DMS153 treated with DMSO at 0.1 percent for 48 hours (cell line): Measurements from ENCODE around the gene SPOCK2.

Experiments used
- DNase-seq: peaks from one replicate; lab custom pipeline; 2025; ENCODE audit not compliant: unreplicated experiment; lab: John Stamatoyannopoulos, UW

SPOCK2 gene

DNA sequence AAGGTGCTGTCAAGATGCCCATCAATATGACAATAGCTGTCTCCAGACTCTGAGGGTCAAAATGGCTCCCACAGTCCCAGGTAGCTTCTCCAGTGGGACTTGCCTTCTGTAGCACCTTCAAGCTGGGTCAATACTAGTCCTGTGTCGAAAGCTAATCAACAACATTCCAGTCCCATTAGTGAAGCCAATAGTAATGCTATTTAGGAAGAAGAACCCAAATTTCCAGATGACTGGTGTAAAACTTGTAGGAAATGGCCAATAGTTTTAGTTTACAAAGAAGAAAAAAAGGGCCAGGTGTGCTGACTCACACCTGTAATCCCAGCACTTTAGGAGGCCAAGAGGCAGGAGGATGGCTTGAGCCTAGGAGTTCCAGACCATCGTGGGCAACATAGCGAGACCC lies 2.0 kb upstream of the SPOCK2 start:
- no peak for DNase-seq

DNA sequence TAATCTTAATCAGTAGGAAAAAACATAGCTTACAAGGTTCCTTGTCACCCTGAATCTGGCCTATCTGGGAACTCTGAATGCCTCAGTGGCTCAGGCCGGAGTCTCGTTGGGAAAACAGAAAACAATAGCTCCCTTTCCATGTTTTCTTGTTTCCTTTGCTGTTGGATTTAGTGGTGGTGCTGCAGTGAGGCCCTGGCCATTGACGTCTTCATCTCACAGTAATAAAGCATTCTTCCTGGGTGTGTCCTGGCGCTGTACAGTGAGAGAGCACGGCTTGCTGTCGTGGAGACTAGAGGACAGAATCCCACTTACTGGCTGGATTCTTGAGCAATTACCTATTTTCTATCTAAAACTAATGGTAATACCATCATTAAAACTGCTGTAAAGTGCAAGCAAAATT lies 1.3 kb upstream of the SPOCK2 start:
- peak; percentile 17 for DNase-seq

DNA sequence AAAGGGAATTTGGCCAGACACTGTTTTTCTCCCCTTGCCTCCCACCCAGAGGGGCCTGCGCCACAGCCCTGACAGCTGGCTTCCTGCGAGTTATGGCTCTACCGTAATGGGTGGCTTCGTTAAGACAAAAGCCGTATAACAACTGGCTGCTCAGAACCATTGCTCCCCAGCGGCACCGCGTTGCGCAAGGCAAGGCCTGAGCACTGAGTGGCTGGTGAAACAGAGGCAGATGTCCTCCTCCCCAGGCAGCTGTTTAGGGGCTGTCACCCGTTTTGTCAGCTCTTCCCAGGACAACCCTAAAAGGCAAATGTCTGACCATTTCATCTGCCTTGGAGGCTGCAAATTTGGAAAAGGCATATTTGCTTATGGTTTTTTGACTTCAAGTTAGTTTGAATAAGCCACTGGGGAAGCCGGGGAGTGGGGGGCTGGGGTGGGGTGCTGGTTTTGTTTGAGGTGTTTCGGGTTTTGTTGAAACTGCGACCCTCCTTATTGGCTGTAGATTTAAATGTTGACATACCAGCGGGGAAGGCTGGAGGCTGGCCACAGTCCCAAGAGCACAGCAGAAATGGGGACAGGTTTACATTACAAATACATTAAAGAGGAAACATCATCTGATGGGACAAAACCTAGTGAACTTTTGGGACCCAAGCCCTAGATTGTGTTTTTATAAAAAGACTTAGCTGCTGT lies 681 bp upstream of the SPOCK2 start:
- DNase-seq = no peak

DNA sequence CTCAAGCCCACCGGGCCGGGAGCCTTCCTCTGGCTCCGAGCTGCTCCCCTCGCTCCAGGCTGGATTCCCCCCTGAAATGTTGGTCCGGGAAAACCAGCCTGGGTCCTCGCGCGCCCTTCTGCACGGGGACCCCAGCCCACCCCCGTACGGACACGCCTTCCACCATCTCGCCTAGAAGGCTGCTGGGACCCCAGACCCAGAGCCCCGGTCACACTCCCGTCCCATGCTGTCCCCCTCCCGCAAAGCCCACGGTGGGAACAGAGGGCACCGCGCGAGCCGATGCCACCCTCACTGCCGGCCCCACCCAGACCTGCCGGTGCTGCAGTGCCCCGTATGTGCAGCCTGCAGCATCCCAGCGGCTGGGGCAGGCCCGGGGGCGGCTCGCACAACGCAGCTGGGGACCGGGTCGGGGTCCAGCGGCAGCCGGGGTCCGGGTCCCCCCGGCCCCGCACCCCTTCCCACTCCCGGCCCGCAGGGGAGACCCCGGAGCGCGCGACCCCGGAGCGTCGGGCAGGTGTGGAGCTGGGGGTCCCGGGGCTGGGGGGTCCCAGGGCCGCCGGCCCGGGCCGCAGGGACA lies 871 bp downstream of the SPOCK2 start:
- DNase-seq = no peak

DNA sequence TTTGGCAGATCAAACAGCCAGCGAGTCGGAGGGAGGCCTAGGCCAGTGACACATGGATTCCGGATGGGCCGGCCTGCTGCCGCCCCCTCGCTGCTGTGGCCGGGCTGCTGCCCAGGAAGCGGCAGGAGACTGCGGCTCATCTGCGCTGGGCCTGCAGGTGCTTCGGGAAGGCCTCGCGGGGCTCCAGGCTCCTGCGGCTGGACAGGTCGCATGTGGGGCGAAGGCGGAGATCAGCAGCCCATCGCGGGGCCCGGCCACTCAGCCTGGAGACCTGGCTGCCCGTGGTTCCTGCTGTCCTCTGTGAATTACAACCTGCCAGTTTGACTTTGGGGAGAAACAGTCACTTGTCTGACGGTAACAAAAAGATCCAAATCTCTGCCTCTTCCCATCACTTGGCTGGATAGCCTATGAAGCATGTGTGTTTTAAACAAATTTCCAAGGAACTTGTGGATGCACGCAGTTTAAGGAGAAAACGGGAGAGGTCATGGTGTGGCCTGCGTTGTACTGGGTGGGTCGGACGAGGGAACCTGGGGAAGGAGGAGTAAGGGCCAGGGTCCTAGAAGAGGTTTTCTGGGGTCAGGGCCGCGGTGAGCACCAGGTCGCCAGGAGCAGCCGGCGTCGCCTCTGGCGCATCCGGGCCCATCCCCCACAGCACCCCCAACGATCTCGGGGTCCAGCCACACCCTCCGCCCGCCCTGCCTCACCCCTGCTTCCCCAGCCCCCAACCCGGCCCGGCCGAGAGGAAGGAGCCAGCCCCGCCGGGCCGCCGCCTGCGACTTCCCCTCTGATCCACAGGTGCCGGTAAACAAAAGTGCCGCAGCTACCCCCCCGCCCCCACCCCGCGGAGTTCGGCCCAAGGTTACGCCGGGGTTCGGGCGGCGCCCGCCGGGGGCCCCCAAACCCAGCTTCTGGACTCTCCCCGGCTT lies 1.6 kb downstream of the SPOCK2 start:
- no peak for DNase-seq

DNA sequence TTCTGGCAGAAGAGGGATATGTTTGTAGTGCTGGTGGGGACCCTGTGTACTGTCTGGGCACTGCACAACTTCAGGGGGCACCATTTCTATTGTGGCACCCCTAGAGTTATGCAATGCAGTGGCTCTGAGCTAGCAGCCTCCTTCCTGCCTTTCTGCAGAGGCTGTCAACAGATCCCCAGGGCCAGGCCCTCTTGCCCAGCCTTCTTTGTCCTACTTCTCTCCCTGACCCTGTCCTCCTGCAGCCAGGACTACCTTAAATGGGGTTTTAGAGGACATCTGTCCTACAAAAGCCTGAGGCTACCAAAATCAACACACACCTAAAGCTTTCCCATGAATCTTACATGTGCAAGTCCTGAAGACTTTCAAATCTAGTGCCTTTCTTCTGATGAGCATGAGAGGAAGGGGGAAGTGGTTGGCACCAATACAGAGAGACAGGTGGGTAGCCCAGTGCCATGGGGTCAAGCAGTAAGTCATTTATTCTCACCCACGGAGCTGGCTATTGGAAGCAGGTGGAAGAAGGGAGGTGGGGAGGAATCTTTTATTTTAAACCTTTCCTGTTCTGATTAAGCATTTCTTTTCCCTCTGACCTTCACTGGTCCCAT lies 2.4 kb downstream of the SPOCK2 start:
- DNase-seq = no peak

DNA sequence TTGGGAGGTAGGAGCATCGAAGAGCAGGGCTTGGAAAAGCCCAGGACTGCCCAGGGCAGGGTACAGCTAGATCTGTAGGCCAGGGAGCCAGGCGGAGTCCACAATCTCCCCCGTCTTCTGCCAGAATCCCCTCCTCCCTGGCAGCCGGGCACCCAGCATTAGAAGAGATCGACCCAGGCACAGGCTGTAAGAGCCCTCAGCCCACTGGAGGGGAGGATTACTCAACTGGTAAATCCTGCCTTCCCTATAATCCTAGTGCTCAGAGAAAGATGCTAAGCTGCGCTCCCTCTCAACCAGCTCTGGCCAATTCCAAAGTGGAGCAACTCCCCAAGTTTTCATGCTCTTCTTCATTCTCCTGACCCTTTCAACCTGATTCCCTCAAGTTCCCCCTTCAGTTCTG lies 3.2 kb downstream of the SPOCK2 start:
- no peak for DNase-seq

DNA sequence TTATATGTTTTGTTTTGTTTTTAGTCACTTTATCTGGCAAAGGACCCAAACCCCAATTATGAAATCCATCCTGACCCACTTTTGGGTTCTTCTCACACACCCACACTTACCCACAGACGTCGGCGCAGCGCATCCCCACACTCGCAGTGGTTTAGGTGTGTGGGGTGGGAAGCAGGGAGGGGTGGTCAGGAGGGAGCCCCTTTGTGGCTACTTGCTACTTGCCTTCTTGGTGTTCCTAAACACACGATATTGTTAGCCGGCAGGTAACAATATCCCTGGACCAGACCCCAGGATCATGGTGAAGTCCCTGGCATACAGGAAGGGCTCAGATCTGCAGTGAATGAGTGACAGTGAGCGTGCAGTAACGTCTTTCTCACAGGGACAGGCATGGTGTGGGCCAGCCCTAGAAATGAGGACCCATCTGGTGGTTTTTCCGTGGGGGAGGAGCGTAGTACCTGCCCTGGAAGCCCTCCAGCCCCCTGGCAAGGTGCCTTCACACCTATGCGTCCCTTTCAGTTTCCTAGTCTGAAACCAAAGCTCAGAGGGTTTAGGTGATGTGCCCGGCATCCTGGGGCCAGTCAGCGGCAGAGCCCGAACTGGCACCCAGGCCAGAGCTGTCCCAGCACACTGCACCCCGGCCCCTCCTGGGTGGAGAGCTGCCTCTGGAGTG lies 4.4 kb downstream of the SPOCK2 start:
- DNase-seq = no peak

DNA sequence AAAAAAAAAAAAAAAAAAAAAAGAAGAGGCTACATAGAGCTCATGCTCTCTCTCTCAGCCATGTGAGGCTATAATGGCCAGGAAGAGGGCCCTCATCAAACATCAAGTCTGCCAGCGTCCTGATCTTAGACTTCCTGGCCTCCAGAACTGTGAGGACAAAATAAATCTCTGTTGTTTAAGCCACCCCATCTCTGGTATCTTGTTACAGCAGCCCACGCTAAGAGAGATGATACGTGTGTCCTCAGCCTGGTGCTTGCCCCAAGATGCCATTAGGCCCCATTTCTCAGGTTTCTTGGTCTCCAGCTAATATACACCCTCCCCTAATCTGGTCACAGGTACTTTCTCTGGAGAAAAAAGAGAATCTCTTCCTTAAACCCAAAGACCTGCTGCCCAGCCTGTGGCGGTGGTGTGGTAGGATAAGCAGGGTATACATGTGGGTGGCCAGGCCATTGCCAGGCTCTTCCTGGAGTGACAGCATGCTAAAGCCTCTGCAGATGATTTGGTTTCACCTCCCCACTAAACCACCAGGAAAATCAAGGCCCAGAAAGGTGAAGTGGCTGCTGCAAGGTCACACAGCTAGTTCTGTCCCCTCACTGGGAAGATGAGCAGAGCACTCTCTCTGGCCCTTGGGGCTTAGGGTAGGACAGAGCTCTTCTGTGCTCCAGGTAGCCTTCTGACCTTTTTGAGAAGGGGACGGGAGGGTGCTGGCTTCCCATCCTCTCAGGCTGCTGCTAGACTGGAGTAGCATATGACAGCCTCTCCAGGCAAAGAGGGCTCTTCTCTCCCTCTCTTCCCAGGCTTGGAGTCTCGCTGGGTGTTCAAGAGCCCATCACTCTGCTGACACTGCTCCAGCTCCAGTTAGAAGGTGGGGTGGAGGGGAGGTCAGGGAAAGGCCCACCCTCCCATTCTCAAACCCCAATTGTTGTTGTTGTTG lies 5.2 kb downstream of the SPOCK2 start:
- no peak for DNase-seq

DNA sequence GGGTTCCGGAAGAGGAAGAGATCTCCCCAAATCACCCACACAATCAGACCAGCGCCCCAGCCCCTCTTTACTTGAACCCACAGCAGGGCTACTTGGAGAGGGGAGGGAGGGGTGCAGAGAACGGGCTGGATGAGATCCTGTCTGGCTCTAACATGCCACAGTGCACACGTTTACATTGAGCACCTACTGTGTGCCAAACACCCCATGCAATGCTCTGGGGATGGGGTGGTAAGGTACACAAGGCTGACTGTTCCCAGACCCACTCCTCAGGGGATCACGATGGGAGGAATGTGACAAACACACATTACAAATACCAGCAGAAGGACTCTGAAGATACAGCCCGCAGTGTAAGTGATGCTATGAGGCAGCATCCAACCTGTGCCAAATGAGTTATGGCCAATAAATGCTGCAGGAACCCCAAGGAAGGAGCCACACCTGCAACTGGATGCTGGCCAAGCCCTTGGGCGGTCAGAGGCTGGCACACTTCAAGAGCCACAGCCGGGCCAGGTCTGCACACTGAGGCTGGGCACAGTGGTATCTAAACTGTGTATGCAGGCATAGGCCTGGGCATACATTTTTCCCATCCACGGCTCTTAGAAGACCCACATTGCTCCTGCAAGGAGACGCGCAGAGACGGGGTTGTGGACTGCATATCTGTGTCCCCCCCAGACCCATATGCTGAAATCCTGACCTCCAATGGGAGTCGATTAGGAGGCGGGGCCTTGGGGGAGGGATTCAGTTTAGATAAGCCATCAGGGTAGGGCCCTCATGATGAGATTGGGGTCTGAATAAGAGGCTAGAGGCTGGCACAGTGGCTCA lies 6.4 kb downstream of the SPOCK2 start:
- DNase-seq = no peak

DNA sequence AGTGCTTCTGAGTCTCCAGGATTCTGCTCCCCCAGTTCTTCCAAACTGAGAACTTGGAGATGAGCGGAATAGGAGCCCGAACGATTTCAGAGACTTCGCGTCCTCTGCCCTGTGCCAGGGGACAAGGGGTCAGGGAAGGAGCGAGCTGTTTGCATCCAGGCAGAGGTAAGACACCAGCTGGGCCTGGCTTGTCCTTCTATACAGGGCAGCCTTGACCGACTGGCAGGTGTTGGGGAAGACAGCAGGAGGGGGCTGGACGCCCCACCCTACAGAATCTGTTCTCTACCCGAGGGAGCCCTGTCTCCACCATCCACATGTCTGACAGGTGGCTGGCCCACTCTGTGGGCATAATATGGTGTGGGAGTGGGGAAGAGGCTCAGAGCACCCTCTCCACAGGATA lies 7.1 kb downstream of the SPOCK2 start:
- DNase-seq = no peak

DNA sequence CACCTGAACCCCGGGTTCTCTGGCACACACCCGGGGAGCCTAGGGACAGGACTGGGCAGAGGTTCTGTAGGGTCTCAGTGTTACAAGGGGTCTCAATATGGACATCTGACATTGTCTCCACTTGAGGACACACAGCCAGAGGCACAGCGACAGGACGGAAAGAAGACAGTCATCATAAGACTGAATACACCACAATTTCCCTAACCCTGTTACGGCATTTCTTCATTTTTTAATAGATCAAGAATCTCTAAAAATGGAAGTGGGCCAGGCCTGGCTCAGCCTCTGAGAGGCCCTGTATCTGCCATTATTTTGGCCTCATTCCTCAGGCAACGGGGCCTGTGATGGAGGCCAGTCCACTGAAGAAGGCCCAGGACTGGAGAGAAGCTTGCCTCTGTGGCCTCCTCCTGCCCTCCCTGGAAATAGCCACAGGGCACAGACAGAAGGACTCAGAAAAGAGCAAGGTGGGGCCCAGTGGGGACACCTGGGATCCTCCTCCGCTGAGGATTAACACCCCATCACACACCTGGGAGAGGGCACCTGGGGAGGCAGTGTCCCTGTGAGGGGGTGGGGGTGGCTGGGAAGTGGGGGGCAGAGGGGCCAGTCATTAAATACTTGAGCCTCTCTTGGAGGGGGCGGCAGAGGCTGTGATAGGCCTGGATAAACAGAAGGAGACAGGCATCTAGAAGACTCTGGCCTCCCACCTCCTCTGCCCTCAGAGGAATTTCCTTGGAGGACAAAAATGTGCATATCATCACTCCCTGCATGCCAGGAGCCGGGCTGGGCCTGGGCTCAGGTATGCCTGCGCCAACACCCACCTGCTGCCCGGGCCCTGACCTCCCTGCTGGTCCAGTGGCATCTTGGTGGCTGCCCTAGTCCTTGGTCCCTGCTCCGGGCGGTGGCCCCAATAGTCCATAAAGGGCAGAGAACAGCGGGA lies 8.0 kb downstream of the SPOCK2 start:
- DNase-seq = no peak

DNA sequence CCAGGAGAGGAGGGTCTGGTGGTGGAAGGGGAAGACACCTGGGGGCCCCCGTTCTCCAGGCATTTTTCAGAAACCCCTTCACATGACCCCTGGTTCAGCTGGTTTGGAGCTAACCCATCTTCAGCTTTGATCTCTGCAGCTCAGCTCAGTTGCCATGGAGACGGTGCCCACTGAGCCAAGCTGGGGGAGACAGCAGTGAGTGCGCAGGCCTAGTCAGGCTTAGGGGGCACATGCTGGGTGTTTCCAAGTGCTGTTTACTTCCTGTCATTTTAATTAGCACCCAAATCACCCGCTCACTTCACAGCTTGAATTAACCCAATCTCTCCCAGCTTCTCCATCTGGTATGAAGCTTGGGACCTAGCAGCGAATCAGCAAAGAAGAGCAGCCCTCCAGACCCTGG lies 9.0 kb downstream of the SPOCK2 start:
- DNase-seq = no peak

DNA sequence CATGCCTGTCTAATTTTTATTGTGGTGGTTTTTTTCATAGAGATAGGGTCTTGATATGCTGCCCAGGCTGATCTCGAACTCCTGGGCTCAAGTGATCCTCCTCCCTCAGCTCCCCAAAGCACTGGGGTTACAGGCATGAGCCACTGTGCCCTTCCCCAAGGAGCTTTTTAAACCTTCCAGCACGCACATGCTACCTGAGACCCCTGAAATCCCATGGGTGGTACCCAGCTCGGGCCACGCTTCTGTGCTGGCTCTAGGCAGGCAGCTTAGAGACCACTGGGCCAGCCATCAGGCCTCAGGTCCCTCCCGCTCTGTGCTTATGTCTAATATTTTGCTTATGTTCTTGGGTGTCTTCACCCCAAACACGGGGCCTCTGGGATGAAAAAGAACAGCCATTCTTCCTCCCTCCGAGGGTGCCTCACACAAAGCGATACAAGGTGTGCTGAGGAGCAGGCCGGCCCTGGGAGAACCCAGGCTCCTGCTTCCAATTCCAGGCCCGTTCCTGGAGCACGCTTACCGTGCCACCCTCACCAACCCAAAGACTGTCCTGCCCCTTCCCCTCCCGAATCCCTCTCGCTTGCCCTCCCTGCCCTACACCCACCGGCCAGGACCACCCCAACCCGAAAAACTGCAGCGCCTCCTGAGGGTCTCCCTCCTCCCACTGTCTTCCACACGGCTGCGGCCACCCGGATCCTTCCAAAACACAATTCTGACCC lies 10.9 kb downstream of the SPOCK2 start:
- no peak for DNase-seq

DNA sequence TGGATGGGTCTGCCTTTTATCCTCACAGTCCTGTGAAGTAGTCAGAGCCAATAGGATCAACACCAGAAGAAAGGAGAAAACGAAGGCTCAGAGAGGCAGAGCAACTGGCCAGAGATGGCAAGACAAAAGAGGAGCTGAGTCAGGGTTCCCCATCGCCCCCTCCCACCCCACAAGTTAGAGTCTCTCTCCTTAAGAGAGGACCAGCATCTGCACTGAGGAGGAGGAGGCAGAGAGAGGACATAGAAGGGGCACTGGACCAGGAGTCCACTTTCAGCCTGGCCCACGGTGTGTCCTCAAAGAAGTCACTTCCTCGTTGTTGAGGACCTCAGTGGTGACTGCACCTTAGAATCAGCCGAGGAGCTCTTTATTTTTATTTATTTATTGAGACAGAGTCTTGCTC lies 11.6 kb downstream of the SPOCK2 start:
- no peak for DNase-seq

DNA sequence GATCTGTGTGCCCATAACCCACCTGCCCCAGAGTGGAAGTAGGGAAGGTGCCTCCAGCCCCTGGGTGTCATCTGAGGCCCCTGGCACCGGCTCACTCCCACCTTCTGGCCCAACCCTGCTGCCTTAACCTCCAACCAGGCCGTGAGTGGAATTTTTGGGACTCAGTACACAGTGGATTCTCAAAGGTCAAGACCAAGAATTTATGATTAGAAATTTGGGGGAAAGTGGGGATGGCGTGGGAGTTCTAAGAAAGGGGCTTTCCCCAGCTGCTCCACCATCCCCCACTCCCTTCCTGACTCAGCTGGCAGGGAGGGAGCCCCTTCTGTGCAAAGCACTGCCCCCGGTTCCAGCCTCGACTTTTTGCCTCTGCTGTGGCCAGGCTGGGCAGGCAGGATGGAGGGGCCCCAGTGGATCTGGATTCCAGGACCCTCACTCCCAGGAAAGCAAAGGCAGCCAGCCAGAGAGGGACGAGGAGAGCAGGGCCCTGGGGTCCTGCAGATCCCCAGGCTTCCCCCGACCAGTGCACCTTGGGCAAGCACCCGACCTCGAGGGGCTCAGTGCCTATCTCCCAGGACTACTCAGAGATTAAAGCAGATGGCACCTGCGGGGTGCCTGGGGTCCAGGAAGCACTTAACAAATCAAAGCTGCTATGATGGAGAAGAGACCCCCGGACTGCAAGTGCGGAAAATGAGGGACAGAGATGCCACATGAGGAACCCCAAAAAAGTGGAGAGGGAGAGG lies 12.8 kb downstream of the SPOCK2 start:
- no peak for DNase-seq
